ENCODE results near the gene SNX27.
"Not testable (repeated sequence)": the region's sequence is repeated elsewhere in the genome, so short reads cannot be mapped to it uniquely, and the experiment has no call there.

SNX27 gene

DNA sequence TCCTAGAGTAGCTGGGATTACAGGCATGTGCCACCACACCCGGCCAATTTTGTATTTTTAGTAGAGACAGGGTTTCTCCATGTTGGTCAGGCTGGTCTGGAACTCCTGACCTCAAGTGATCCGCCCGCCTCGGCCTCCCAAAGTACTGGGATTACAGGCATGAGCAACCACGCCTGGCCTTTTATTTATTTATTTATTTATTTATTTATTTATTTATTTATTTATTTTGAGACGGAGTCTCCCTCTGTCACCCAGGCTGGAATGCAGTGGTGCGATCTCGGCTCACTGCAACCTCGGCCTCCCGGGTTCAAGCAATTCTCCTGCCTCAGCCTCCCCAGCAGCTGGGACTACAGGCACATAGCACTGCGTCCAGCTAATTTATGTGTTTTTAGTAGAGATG lies 31.2 kb downstream of the SNX27 start:
- DNase-seq, result not testable (repeated sequence)

DNA sequence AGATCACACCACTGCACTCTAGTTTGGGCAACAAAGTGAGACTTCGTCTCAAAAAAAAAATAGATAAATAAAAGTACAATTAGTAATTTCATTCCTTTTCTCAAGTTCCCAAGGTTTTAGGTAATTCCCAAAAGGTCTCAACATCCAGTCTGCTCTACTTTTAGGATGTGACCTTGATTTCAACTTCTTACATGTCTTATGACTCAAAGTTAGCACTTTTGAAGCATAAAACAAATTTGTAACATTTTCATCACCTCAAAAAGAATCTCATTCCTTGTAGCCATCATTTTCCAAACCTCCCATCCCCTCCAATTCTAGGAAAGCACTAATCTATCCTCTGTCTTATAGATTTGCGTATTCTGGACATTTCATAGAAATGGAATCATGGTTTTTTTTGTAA lies 32.2 kb downstream of the SNX27 start:
- DNase-seq, result no peak

DNA sequence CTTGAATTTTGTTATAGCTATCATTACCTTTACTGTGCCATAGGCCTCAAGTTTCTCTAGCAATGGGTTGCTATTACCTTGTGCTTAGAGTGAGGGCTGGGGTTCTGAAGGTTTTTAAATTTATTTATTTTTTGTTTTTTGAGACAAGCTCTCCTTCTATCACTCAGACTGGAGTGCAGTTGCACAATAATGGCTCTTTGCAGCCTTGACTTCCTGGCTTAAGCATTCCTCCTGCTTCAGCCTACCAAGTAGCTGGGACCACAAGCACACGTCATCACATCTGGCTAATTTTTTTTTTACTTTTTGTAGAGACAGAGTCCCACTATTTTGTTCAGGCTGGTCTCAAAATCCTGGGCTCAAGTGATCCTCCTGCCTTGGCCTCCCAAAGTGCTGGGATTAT lies 41.5 kb downstream of the SNX27 start:
- no peak for DNase-seq

DNA sequence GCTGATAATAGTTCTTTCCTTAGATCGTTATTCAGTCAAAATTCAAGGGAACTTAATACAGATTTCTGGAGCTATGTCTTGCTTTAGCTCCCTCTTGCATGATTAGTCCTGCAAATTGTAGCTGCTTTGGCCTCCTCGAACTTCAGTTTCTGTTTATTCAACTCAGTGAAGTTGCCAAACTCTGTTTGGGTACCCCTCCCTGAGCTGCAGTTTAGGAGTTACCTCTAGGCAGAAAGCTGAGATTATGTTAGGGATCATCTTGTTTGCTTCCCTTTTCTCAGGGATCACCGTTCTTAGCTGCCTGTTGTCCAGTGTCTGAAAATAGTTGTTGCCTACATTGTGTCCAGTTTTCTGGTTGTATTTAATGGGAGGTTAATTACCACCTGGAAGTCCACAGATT lies 43.5 kb downstream of the SNX27 start:
- no peak for DNase-seq

DNA sequence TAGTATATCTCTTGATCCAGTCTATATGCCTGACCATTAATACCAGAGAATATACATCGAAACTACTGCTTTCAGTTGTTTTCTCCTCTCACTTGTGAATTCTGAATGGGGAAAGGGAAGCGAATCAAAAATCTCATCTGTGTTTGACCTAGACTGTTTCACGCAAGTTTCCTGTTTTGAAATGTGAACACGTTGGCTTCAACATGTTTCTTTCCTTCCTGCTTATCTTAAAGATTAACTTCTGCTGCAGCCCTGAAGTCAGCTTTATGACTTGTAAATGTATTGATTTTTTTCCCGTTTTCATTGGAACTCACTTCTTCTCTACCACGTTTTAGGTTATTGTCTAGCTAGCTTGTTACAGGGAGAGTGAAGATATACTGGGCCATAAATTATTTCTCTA lies 49.9 kb downstream of the SNX27 start:
- DNase-seq, result no peak

DNA sequence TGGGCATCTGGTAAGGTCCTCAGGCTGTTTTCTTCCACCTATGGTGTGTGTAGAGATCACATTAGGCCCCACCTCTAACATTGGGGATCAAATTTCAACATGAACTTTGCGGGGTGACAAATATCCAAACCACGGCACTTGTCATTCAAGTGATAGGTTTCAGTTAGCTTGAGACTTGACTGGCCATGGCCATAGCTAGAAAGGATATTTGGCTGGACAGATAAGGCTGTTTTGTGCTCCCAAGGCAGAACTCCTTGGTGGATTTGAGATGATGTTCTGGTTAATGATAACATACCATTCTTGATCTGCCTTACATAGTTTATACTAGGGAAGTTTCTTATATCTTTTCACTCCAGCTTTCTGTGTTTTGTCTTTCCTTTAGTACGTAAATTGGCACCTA lies 56.2 kb downstream of the SNX27 start:
- no peak for DNase-seq

DNA sequence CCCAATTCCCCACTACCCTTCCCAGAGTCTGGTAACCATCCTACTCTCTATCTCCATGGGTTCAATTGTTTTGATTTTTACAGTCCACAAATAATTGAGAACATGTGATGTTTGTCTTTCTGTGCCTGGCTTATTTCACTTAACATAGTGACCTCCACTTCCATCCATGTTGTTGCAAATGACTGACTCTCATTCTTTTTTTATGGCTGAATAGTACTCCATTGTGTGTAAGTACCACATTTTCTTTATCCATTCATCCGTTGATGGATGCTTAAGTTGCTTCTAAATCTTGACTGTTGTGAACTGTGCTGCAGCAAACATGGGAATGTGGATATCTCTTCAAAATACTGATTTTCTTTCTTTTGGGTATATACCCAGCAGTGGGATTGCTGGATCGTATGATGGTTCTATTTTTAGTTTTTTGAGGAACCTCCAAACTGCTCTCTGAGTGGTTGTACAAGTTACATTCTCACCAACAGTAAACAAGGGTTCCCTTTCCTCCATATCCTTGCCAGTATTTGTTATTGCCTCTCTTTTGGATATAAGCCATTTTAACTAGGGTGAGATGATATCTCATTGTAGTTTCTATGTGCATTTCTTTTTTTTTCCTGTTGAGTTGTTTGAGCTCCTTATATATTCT lies 58.3 kb downstream of the SNX27 start:
- DNase-seq, result not testable (repeated sequence)

DNA sequence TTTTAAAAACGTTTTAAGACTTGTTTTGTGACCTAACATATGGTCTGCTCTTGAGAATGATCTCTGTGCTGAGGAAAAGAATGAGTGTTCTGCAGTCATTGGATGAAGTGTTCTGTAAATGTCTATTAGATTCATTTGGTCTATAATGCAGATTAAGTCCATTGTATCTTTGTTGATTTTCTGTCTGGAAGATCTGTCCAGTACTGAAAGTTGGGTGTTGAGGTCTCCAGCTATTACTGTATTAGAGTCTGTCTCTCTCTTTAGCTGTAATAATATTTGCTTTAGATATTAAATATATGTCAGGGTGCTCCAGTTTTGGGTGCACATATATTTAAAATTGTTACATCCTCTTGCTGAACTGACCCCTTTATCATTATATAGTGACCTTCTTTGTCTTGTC lies 61.6 kb downstream of the SNX27 start:
- no peak for DNase-seq

DNA sequence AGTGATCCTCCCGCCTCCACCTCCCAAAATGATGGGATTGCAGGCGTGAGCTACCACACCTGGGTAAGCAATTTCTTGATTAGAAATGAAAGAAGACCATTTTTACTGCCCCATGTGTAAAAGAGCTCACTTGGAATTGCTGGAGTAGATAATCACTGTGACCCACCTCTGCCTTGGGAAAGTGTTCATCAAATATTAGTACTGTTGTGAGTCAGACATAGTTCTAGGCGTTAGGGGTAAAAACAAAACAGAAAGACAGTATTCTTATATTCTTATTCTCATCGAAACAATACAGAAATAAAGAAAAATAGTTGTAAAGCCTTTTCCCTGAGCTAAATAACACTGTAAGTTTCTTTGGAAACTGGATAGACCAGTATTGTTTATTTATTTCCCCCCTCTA lies 68.5 kb downstream of the SNX27 start:
- no peak for DNase-seq

DNA sequence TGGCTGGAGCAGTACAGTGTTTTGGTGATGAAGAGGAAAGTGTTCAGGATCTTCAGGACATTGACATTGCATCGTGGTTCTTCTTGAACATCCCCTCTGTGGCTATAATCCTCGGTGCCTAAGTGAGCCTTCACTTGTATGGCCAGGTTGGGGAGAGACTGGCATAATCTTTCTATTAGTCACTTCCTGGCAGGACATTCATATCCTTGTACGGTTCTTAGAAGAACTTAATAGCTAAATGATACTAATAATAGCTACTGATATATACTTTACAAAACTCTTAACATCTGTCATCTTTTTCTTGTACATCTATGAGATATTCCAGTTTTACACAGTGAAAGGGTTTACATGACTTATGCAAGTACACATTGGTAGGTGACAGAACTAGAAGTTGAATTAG lies 69.0 kb downstream of the SNX27 start:
- DNase-seq, result no peak

DNA sequence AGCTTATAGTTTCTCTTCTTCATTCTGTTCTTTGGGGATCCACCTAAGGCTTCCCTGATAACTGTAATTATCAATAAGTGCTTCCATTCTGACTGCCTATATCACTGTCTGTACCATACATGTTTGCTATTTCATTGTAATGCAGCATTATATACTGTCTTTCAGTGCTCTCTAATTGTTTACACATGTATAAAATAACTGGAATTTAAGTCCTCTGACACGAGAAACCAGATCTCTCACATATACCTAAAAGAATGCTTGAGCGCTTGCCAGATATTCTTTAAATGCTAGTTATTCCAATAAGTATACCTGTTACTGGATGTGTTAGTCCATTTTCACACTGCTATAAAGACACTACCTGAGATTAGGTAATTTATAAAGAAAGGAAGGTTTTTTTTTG lies 70.1 kb downstream of the SNX27 start:
- no peak for DNase-seq

DNA sequence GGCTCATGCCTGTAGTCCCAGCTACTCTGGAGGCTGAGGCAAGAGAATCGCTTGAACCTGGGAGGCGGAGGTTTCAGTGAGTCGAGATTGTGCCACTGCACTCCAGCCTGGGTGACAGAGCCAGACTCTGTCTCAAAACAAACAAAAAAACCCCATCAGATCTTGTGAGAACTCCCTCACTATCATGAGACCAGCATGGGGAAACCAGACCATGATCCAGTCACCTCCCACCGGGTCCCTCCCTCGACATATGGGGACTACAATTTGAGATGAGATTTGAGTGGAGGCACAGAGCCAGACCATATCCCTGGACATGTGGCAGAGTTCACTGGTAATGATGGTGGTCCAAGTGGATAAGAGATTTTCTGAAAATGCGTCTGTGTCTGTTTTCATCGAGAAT lies 71.1 kb downstream of the SNX27 start:
- not testable (repeated sequence) for DNase-seq

DNA sequence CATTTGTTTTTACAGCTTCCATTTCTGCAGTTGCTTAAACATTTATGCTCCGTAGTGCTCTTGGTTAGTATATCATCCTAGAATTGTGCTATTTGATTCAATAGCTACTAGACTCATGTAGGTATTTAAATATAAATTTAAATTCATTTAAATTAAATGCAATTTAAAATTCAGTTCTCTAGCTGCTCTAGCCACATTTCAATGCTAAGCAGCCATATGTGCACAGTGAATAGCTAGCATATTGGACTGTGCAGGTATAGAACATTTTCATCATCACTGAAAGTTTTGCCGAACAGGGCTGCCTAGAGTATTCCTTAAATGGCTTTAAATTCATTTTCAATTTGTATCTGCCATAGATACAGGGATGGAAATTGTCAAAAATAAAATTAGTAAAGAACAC lies 72.3 kb downstream of the SNX27 start:
- no peak for DNase-seq

DNA sequence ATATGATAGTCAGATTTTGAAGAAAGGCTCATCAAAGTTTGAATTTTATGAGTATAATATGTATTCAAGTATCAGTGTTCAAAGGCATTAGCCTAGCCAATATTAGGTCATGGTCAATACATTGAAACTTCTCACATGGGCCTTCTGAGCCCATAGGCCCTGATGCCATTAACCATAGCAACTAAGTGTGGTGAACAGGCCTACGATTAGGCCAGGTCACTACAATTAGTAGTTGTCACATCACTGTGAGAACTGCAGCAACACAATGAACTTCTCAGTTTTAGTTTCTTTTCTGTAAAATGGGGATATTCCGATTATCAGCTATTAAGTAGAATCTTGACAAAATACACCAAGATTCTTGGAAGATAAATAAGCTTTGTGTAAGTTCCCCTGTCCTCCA lies 74.7 kb downstream of the SNX27 start:
- DNase-seq, result no peak

DNA sequence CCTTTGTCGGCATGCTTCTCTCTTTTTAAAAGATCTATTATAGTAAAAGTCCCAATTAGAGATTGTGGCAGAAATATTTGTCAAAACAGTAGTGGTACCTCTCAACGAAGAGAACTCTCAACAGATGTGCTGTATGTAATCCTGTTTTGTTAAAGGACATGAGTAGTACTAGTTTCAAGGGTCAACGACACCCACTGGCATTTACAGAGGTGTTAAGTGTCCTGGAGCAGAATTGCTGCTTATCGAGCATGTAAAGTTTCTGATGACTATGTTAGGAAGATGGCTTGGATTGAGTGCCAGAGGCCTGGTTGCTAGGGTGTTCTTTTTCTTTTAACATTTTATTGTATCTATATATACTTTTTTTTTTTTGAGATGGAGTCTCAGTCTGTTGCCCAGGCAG lies 77.6 kb downstream of the SNX27 start:
- DNase-seq, result no peak

DNA sequence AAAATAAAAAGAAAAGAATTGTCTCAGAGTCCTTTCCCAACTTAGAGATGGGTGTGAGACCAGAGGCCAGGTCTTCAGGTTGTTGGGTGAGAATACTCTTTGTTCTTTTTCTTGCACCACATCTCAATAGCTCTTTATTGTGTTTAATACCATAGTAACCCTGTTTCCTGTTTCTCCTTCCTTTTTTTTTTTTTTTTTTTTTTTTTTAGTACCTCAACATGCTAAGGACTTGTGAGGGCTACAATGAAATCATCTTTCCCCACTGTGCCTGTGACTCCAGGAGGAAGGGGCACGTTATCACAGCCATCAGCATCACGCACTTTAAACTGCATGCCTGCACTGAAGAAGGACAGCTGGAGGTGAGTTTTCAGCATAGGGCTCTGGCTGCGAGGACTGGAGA lies 80.4 kb downstream of the SNX27 start:
- no peak for DNase-seq

DNA sequence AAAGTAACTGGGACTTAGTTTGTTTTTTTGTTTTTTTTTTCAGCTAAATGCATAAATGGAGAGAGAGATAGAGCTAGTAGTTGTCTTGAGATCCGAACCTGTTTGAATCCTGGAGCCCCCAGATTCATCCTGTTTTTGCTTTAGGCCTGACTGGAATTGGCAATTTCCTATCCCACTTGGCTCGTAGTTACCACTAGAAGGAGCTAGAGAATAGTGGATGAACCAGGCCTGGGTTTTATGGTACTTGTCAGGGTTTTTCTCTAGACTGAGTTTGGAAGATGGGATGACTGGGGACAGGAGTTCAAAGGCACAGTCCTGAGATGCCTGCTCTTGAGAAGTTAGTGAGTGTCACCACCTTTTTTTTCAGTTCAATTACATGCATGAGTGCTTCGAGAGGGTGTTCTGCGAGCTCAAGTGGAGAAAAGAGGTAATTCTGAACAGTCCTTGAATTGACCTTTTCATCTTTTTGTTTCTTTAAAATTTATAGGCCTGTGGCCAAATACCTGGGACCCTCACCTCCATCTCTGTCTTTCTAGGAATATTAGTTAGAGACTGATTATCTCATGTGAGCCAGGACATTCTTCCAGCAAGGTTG lies 81.3 kb downstream of the SNX27 start:
- DNase-seq, result no peak

DNA sequence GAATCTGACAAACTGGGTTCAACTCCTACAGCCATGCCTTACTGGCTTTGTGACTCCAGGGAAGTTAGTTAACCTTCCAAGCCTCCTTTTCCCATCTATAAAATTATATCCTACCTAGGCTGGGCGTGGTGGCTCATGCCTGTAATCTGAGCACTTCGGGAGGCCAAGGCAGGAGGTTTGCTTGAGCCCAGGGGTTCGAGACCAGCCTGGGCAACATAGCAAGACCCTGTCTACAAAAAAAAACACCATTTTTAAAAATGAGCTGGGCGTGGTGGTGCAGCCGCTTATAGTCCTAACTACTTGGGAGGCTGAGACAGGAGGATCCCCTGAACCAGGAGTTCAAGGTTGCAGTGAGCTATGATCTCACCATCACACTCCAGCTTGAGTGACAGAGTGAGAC lies 89.7 kb downstream of the SNX27 start:
- DNase-seq, result no peak

DNA sequence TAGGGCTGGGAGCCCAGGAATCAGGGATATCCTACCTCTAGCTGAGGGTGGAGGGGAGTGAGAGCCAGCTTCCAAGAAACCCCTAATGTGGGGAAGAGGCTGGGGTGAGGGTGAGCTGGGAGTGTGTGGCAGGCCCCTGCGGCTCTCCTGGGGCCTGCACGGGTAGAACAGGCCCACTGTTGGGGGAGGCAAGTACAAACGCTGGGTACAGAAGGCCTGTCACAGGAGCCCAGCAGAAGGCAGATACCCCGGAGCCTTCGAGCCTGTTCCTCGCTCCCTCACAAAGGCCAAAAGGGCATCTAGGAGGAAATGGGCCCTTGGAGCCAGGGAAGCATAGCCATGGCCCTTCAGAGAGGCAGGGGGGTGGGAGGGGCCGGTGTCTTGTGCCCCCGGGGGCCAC lies 91.1 kb downstream of the SNX27 start:
- DNase-seq, result no peak

DNA sequence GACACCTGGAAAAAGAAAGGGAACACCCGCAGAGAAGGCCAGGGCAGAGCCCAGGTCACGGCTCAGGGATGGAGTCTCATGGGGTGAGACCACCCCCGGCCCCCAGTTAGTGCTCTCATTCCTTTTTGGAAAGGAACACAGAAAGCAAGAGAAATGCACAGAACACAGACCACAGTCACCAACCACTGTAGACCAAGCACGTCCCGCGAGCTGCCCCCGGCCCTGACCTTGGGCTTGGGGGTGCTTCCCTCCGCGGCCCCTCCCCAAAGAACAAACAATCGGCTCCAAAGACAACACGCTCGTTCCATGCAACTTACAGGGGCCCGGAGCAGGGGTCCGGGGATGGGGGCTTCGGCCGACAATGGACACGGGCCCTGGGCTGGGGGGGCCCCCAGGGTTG lies 92.0 kb downstream of the SNX27 start:
- no peak for DNase-seq

DNA sequence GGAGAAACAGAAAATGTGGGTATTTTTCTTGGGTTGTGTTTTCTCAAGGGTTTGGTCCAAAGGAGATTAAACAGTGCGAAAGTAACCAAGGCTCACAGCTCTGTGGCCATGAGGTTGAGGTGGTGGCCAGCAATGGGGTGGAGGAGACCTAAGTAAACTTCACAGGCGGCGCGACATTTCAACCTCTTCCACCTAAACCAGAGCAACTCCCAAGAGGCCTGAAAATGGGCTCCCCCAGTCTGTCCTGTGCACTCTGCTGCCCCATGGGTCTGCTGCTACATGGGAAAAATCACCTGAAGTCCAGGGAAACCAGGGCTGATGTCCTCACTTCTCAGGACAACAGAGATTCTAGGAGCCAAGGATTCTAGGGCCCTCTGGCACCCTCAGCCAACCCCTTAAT lies 92.4 kb downstream of the SNX27 start:
- no peak for DNase-seq

DNA sequence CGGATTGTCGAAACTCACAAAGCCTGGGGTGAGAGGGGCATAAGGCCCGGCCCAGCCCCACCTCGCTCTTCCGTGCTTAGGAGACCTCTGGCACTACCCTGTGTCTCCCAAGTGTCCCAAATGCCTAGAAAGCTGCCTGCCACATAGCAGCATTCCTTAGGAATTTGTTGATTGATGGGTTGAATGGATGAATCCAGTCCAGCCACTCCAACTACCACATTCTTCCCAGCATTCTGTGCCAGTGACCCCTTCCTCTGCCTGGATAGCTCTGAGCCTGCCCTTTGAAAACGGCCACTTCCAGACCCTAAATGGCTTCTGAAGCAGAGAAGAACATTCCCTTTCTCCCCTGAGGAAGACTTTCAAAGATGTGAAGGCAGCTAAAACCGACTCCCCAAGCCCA lies 93.3 kb downstream of the SNX27 start:
- DNase-seq, result no peak

DNA sequence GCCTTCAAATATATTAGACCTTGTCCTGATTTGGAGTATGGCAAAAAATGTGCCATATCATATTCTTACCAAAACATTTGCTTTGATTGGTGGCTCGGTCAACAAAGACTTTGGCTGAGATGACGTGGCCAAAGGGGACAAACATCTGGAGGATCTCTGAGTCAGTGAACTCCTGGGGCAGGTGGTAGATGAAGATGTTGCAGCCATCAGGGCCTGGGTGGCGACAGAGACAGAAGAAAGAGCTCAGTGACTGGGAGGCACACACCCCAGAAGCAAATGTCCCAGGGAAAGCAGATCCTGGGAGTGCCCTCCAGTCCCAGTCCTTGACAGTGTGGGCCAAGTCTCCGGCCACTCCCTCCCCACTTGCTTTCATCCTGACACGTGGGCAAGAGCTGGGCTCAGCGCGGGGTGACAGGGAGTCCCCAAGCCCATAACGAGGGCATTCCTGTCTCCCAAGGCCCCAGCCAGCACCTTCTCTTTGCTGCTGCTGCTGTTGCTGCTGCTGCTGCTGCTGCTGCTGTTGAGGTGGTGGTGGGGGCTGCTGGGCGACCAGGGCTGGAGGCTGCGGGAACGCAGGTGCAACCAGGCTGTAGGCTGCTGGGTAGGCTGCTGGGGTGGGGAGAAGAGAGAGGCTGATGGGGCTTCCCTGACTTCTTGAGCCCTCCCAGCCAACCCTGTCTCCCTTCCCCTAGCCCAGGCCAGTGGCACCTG lies 94.1 kb downstream of the SNX27 start:
- no peak for DNase-seq

Measured in activated T-cell treated with anti-CD3 and anti-CD28 coated beads, Interleukin-2, amount 50 U/mL, for 1 hour (primary cell).